ENCODE measurements around the gene KRT10.
"Not testable (repeated sequence)": the region's sequence is repeated elsewhere in the genome, so short reads cannot be mapped to it uniquely, and the experiment has no call there.

Gene KRT10

GRCh38 chr17:40822132-40822812 is at the start of gene KRT10:
Gene KRT10, minus strand, starts transcription at chr17:40822614. Its CDS starts 29 bp downstream, at chr17:40822585.
- no peak for DNase-seq

GRCh38 chr17:40871316-40871715 is 48.9 kb upstream of the KRT10 start:
- DNase-seq, result no peak

GRCh38 chr17:40870136-40870535 is 47.7 kb upstream of the KRT10 start:
- DNase-seq, result no peak

- DNase-seq, result no peak
Observed at GRCh38 chr17:40866838-40867237, 44.4 kb upstream of the KRT10 start, which contains the start of gene KRT12. Gene KRT12, minus strand, starts transcription at chr17:40867223. Its CDS starts 37 bp downstream, at chr17:40867186.

- no peak for DNase-seq
Observed at GRCh38 chr17:40864661-40865390, 42.4 kb upstream of the KRT10 start.

GRCh38 chr17:40862985-40863733 is 40.7 kb upstream of the KRT10 start:
- peak; percentile 46 for DNase-seq

GRCh38 chr17:40859536-40859935 is 37.1 kb upstream of the KRT10 start:
- DNase-seq, result no peak

- DNase-seq, result not testable (repeated sequence)
Observed at GRCh38 chr17:40858667-40859066, 36.3 kb upstream of the KRT10 start.

GRCh38 chr17:40857535-40857934 is 35.1 kb upstream of the KRT10 start:
- no peak for DNase-seq

- DNase-seq, result no peak
Observed at GRCh38 chr17:40854175-40854814, 31.9 kb upstream of the KRT10 start.

- DNase-seq, result no peak
Observed at GRCh38 chr17:40852364-40852763, 29.9 kb upstream of the KRT10 start.

- no peak for DNase-seq
Observed at GRCh38 chr17:40850293-40850972, 28.0 kb upstream of the KRT10 start.

GRCh38 chr17:40849723-40850122 is 27.3 kb upstream of the KRT10 start:
- DNase-seq, result no peak

- DNase-seq, result no peak
Observed at GRCh38 chr17:40848583-40849235, 26.3 kb upstream of the KRT10 start.

- DNase-seq, result no peak
Observed at GRCh38 chr17:40846515-40847144, 24.2 kb upstream of the KRT10 start.

GRCh38 chr17:40844671-40845107 is 22.3 kb upstream of the KRT10 start:
- DNase-seq, result no peak

GRCh38 chr17:40843242-40843641 is 20.8 kb upstream of the KRT10 start:
- DNase-seq, result no peak

GRCh38 chr17:40841246-40841645 is 18.8 kb upstream of the KRT10 start:
- DNase-seq, result no peak

- no peak for DNase-seq
Observed at GRCh38 chr17:40839194-40839593, 16.8 kb upstream of the KRT10 start.

GRCh38 chr17:40836020-40836419 is 13.6 kb upstream of the KRT10 start:
- DNase-seq, result no peak

- no peak for DNase-seq
Observed at GRCh38 chr17:40833882-40834281, 11.5 kb upstream of the KRT10 start.

Measured in stimulated activated CD8-positive, alpha-beta memory T cell treated with anti-CD3 and anti-CD28 coated beads, Interleukin-4, amount 100 ng/mL, for 48 hours (primary cell).